ENCODE data around the gene PKDCC.

Gene PKDCC, protein sequence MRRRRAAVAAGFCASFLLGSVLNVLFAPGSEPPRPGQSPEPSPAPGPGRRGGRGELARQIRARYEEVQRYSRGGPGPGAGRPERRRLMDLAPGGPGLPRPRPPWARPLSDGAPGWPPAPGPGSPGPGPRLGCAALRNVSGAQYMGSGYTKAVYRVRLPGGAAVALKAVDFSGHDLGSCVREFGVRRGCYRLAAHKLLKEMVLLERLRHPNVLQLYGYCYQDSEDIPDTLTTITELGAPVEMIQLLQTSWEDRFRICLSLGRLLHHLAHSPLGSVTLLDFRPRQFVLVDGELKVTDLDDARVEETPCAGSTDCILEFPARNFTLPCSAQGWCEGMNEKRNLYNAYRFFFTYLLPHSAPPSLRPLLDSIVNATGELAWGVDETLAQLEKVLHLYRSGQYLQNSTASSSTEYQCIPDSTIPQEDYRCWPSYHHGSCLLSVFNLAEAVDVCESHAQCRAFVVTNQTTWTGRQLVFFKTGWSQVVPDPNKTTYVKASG

GRCh38 chr2:42047488-42048298 is at the start of gene PKDCC:
Gene PKDCC, plus strand, starts transcription at chr2:42048021. Its CDS starts 179 bp downstream, at chr2:42048200.
- TF ChIP-seq, protein P1, sequence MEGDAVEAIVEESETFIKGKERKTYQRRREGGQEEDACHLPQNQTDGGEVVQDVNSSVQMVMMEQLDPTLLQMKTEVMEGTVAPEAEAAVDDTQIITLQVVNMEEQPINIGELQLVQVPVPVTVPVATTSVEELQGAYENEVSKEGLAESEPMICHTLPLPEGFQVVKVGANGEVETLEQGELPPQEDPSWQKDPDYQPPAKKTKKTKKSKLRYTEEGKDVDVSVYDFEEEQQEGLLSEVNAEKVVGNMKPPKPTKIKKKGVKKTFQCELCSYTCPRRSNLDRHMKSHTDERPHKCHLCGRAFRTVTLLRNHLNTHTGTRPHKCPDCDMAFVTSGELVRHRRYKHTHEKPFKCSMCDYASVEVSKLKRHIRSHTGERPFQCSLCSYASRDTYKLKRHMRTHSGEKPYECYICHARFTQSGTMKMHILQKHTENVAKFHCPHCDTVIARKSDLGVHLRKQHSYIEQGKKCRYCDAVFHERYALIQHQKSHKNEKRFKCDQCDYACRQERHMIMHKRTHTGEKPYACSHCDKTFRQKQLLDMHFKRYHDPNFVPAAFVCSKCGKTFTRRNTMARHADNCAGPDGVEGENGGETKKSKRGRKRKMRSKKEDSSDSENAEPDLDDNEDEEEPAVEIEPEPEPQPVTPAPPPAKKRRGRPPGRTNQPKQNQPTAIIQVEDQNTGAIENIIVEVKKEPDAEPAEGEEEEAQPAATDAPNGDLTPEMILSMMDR (conservative IDR thresholded peaks at IDR 0.05), result no peak
- H3K27ac ChIP-seq, result peak within 1 kb of the TSS; percentile 77

DNA sequence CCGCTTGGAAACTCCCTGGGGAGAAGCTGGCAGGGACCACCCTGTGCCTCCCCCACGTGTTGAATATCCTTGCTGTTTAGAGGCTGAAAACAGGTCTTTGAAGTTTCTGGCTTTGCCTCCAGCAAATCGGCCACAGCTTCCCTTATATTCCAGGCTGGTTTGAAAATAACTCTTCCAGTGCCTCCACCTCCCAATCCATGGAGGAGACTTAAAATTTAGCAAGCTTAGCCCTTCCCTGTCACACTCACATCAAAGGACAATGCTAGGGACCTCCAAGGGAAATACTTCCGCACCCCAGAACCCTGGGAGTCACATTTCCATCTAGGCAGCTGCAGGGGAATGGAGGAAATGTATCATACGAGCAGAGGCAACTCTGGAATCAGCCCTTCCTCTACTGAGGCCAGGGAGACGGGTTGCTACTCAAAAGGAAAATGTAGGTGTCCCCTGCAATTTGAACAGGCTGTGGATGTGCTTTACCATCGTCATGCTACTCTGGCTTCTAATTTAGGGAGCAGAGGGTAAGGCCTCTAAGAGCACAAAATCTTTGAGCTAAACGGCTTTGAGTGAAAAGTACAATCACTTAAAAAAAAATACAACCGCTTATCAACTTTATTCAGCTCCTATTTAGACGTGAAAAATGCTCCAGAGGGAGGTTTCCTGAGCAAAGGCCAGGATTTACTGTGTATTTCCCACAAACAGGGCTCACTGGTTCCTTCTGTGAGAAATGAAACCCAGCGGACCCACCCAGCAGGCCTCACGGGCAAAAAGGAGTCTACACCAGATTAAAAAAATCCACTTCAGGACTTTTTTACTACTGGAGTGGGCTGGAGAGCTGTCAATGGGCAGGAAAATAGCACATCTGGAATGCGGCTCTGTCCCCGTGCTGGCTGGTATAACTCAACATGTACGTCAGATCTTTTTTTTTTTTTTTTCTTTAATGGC is 49.4 kb upstream of the PKDCC start:
- TF ChIP-seq, protein P1 (conservative IDR thresholded peaks at IDR 0.05), result no peak
- H3K27ac ChIP-seq, result no peak overlapping the region

DNA sequence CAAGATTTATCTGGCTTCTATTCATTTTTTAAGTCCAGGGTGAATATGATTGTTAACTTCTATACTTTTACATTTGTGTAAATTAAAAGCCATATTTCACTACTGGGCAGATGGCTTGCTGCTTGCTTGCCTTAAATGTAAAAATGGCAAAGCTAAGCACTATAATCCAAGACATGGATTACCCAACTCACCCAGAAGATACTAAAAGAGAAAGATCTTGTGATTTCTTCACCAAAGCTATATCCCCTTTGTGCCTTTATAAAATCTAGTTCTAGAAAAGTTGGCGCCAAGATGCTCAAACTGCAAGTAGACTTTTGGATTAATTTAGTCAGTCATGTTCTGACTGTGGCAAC is 48.7 kb upstream of the PKDCC start:
- TF ChIP-seq, protein P1 (conservative IDR thresholded peaks at IDR 0.05), result no peak
- no peak overlapping the region for H3K27ac ChIP-seq

DNA sequence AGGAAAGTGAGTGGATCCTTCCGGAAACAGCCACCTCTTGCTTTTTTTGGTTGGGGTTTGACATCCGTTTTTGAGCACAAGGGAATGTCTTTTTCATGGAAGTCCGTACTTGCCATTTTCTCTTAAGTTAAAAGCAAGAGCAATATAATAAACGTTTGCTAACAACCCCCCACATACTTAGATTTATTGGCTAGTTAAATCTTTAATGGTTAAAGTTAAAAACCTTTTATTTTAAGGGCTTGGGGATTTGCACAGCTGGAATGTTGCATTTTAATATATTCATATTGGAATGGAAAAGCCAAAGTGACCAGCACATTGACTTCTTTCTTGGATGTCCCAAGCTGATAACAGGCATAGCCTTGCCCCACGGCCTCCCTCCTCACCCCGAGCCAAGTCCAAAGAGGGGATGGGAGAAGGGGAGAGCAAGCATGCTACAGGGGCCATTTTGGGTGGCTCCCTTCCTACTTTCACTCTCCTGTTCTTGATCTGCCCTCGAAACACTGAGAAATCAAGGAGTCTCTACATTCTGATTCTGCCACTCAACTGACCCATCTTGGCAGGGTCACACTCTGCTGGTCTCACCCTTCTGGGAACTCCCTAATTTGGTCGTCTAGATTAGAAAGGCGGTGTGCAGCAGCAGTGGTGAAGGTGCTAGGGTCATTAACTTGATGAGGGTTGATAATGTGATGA is 48.1 kb upstream of the PKDCC start:
- TF ChIP-seq, protein P1 (conservative IDR thresholded peaks at IDR 0.05), result no peak

DNA sequence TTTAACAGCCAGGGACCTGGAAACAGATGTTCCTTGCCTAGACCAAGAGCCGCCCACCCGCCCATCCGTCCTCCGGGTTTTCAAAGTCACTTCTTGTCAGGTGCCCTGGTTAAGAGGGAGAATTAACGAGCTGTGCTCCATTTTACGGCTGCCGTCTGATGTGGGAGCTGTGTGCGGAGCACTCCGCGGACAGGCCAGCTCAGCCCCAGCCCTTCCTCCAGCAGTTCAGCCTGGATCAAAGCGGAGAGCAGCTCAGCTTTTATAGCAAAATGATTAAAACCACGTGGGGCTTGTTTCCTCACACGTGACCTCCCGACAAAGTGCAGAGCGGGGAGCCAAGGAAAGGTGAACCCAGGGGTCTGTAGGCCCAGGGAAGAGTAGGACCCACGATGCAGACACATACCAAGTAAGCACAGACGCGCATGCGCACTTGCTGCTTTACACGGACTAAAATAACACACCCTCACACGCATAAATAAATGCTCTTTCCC is 46.1 kb upstream of the PKDCC start:
- TF ChIP-seq, protein P1 (conservative IDR thresholded peaks at IDR 0.05), result no peak
- no peak overlapping the region for H3K27ac ChIP-seq

More for the DNA sequence above, 48.1 kb upstream of the PKDCC start:
- H3K27ac ChIP-seq, result no peak overlapping the region

GRCh38 chr2:42007551-42007950 is 40.3 kb upstream of the PKDCC start:
- no peak overlapping the region for H3K27ac ChIP-seq
- TF ChIP-seq, protein P1 (conservative IDR thresholded peaks at IDR 0.05), result no peak

Data from VCaP (cell line).